RWPE2 (cell line): ENCODE measurements around the gene ATP6V1G2.

Source experiments
- ATAC-seq: fragments of 200-7000 bp; cut with Tn5 transposase; 3 replicates; pipeline ENCODE4 v1.9.1; 2021; ENCODE audit warnings: low read depth
- DNase-seq: peaks from one replicate; pipeline ENCODE4 v3.0.0-alpha.2; 2020; ENCODE audit warnings: low spot score
- H3K27ac ChIP-seq: fragments of 450-650 bp; 2 replicates; pipeline ENCODE4 v1.5.1; 2017; ENCODE audit warnings: mild to moderate bottlenecking; ENCODE audit not compliant: poor library complexity, severe bottlenecking
- H3K27me3 ChIP-seq: fragments of 250-450 bp; sonication (Bioruptor Pico); 2 replicates; pipeline ENCODE4 v1.5.1; 2021; ENCODE audit warnings: mild to moderate bottlenecking, moderate library complexity; ENCODE audit not compliant: insufficient read depth, poor library complexity, severe bottlenecking
- H3K36me3 ChIP-seq: fragments of 250-450 bp; sonication (Bioruptor Pico); 2 replicates; pipeline ENCODE4 v1.5.1; 2020; ENCODE audit warnings: low read depth, mild to moderate bottlenecking, moderate library complexity
- H3K4me1 ChIP-seq: fragments of 250-450 bp; sonication (Bioruptor Pico); 2 replicates; pipeline ENCODE4 v1.5.1; 2021; ENCODE audit warnings: mild to moderate bottlenecking, moderate library complexity; ENCODE audit not compliant: insufficient read depth, poor library complexity, severe bottlenecking
- H3K4me3 ChIP-seq: fragments of 250-450 bp; sonication (Bioruptor Pico); 2 replicates; pipeline ENCODE4 v1.5.1; 2021; ENCODE audit warnings: mild to moderate bottlenecking, moderate library complexity; ENCODE audit not compliant: severe bottlenecking
- H3K9me3 ChIP-seq: fragments of 250-450 bp; sonication (Bioruptor Pico); 2 replicates; pipeline ENCODE4 v1.5.1; 2021; ENCODE audit warnings: mild to moderate bottlenecking, moderate library complexity; ENCODE audit not compliant: severe bottlenecking
- CTCF ChIP-seq: fragments of 450-650 bp; IDR thresholded peaks from one replicate; pipeline ENCODE4 v1.5.1; 2017; ENCODE audit warnings: mild to moderate bottlenecking, moderate library complexity; ENCODE audit not compliant: poor library complexity, severe bottlenecking

The ATP6V1G2 gene

GRCh38 chr6:31575952-31576685 is 29.7 kb upstream of the ATP6V1G2 start:
- Histone ChIP-seq H3K4me1 (peaks cover 12% of the 10 kb centered on the region), H3K27me3 (no peaks in the 10 kb centered on the region), H3K9me3 (no peaks in the 10 kb centered on the region), H3K27ac (no peak overlapping the region), H3K36me3 (no peaks in the 10 kb centered on the region), H3K4me3 (no peak overlapping the region)
- DNase-seq (no peak), ATAC-seq (no peak)
- no peak for TF ChIP-seq CTCF

GRCh38 chr6:31575335-31575901 is 29.0 kb upstream of the ATP6V1G2 start, which contains the start of gene TNF:
Gene TNF, plus strand, starts transcription at chr6:31575565. Its CDS starts 177 bp downstream, at chr6:31575742.
- TF ChIP-seq CTCF: no peak
- Histone ChIP-seq H3K27me3 (no peaks in the 10 kb centered on the region), H3K27ac (no peak within 1 kb of the TSS), H3K9me3 (no peaks in the 10 kb centered on the region), H3K4me1 (peaks cover 12% of the 10 kb centered on the region), H3K36me3 (no peaks in the 10 kb centered on the region), H3K4me3 (no peak within 1 kb of the TSS)
- no peak for ATAC-seq
- DNase-seq: no peak

- no peak overlapping the region for H3K4me3 ChIP-seq
- no peak overlapping the region for H3K27ac ChIP-seq
Observed at GRCh38 chr6:31574106-31575061, 28.0 kb upstream of the ATP6V1G2 start.

GRCh38 chr6:31573239-31574105 is 27.1 kb upstream of the ATP6V1G2 start:
- no peak overlapping the region for H3K4me3 ChIP-seq
- no peaks in the 10 kb centered on the region for H3K27me3 ChIP-seq
- H3K27ac ChIP-seq: no peak overlapping the region

More at GRCh38 chr6:31574106-31575061, 28.0 kb upstream of the ATP6V1G2 start:
- H3K27me3 ChIP-seq: no peaks in the 10 kb centered on the region
- TF ChIP-seq CTCF: no peak
- no peak for ATAC-seq
- H3K4me1 ChIP-seq: peaks cover 12% of the 10 kb centered on the region
- no peaks in the 10 kb centered on the region for H3K9me3 ChIP-seq
- DNase-seq: no peak
- H3K36me3 ChIP-seq: no peaks in the 10 kb centered on the region

More at GRCh38 chr6:31573239-31574105, 27.1 kb upstream of the ATP6V1G2 start:
- Histone ChIP-seq H3K36me3 (no peaks in the 10 kb centered on the region), H3K4me1 (peaks cover 6% of the 10 kb centered on the region), H3K9me3 (no peaks in the 10 kb centered on the region)
- DNase-seq (no peak), ATAC-seq (no peak)
- TF ChIP-seq CTCF: no peak
